ENCODE results near the gene PDXK.

- TF ChIP-seq, protein P1, sequence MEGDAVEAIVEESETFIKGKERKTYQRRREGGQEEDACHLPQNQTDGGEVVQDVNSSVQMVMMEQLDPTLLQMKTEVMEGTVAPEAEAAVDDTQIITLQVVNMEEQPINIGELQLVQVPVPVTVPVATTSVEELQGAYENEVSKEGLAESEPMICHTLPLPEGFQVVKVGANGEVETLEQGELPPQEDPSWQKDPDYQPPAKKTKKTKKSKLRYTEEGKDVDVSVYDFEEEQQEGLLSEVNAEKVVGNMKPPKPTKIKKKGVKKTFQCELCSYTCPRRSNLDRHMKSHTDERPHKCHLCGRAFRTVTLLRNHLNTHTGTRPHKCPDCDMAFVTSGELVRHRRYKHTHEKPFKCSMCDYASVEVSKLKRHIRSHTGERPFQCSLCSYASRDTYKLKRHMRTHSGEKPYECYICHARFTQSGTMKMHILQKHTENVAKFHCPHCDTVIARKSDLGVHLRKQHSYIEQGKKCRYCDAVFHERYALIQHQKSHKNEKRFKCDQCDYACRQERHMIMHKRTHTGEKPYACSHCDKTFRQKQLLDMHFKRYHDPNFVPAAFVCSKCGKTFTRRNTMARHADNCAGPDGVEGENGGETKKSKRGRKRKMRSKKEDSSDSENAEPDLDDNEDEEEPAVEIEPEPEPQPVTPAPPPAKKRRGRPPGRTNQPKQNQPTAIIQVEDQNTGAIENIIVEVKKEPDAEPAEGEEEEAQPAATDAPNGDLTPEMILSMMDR (IDR thresholded peaks at IDR 0.05), result no peak
- no peak for TF ChIP-seq POLR2A (IDR thresholded peaks at IDR 0.05)
Observed at GRCh38 chr21:43679951-43680350, 39.0 kb upstream of the PDXK start.

Data from testis (tissue), 2 donors.